GM12878 (cell line): ENCODE measurements around the gene RPS16. TPM values are rescaled to one million over a fixed set of nuclear protein-coding genes. Genes with fewer than 3 reads are reported as not detected.

ENCODE experiments used
- ATF7 ChIP-seq: fragments of 450-650 bp; IDR thresholded peaks from 2 replicates; pipeline ENCODE4 v1.6.1; 2016; ENCODE audit warnings: low read depth, mild to moderate bottlenecking
- BACH1 ChIP-seq: fragments of 450-650 bp; IDR thresholded peaks from 2 replicates; pipeline ENCODE4 v1.6.1; 2017; ENCODE audit warnings: mild to moderate bottlenecking, borderline replicate concordance
- BHLHE40 ChIP-seq, 2 experiments: fragments of 450-650 bp in 1 of 2; IDR thresholded peaks; 2 replicates each; pipeline ENCODE4 v1.6.1; 2011 to 2017; ENCODE audit warnings: low read depth in 2 of 2, borderline replicate concordance in 1 of 2, improper control_type of control experiment in 1 of 2, low read length in 1 of 2, mild to moderate bottlenecking in 1 of 2
- BMI1 ChIP-seq: fragments of 450-650 bp; IDR thresholded peaks from 2 replicates; pipeline ENCODE4 v1.6.1; 2016; ENCODE audit warnings: mild to moderate bottlenecking, moderate library complexity, borderline replicate concordance
- CREM ChIP-seq: IDR thresholded peaks from 2 replicates; pipeline ENCODE4 v1.6.1; 2014; ENCODE audit warnings: antibody characterized with exemption, low read depth
- EED ChIP-seq: sonication (generic); IDR thresholded peaks from 2 replicates; pipeline ENCODE4 v1.6.1; 2016; ENCODE audit warnings: antibody characterized with exemption, low read depth
- EGR1 ChIP-seq, 2 experiments: IDR thresholded peaks; 1 replicate in 1 of 2; 2 replicates in 1 of 2; pipeline ENCODE4 v1.6.1; 2011 to 2012; ENCODE audit warnings: low read depth in 2 of 2, low read length in 2 of 2, borderline replicate concordance in 1 of 2, mild to moderate bottlenecking in 1 of 2, moderate library complexity in 1 of 2
- GABPA ChIP-seq: IDR thresholded peaks from 2 replicates; pipeline ENCODE4 v1.6.1; 2014; ENCODE audit warnings: antibody characterized with exemption, low read depth, mild to moderate bottlenecking, inconsistent platforms
- HDAC6 ChIP-seq: fragments of 200-600 bp; sonication (generic); IDR thresholded peaks from one replicate; pipeline ENCODE4 v1.8.0; 2017; ENCODE audit warnings: antibody characterized with exemption; ENCODE audit not compliant: unreplicated experiment
- IKZF1 ChIP-seq: fragments of 450-650 bp; conservative IDR thresholded peaks from 2 replicates; pipeline ENCODE4 v1.6.1; 2017; ENCODE audit warnings: antibody characterized with exemption, mild to moderate bottlenecking
- MEF2B ChIP-seq: fragments of 450-650 bp; IDR thresholded peaks from 2 replicates; pipeline ENCODE4 v1.6.1; 2018; ENCODE audit warnings: mild to moderate bottlenecking, moderate library complexity; ENCODE audit not compliant: partially characterized antibody, poor library complexity, severe bottlenecking
- MLLT1 ChIP-seq: fragments of 450-650 bp; IDR thresholded peaks from 2 replicates; pipeline ENCODE4 v1.6.1; 2016; ENCODE audit warnings: mild to moderate bottlenecking
- MYB ChIP-seq: fragments of 150-350 bp; IDR thresholded peaks from 2 replicates; pipeline ENCODE4 v1.6.1; 2014; ENCODE audit warnings: mild to moderate bottlenecking, low read depth, low read length, borderline replicate concordance
- NBN ChIP-seq: fragments of 450-650 bp; IDR thresholded peaks from 2 replicates; pipeline ENCODE4 v1.6.1; 2016
- POLR2AphosphoS2 ChIP-seq: IDR thresholded peaks from 2 replicates; pipeline ENCODE4 v1.6.1; 2011; ENCODE audit warnings: low read depth, mild to moderate bottlenecking, low read length, improper control_type of control experiment, moderate library complexity
- POLR2AphosphoS5 ChIP-seq: IDR thresholded peaks from 2 replicates; pipeline ENCODE4 v1.6.1; 2011; ENCODE audit warnings: mild to moderate bottlenecking, low read length, inconsistent platforms
- RCOR1 ChIP-seq: conservative IDR thresholded peaks from 2 replicates; pipeline ENCODE4 v1.6.1; 2012; ENCODE audit warnings: low read depth, low read length, improper control_type of control experiment
- RELA ChIP-seq: fragments of 450-650 bp; IDR thresholded peaks from 2 replicates; pipeline ENCODE4 v1.8.0; 2014; ENCODE audit warnings: borderline replicate concordance; ENCODE audit not compliant: partially characterized antibody
- SKIL ChIP-seq: fragments of 450-650 bp; IDR thresholded peaks from 2 replicates; pipeline ENCODE4 v1.6.1; 2017; ENCODE audit warnings: mild to moderate bottlenecking, low read depth, inconsistent platforms; ENCODE audit not compliant: poor library complexity, severe bottlenecking
- ZNF24 ChIP-seq: fragments of 450-650 bp; IDR thresholded peaks from 2 replicates; pipeline ENCODE4 v1.6.1; 2017; ENCODE audit warnings: antibody characterized with exemption, mild to moderate bottlenecking
- ZNF384 ChIP-seq: IDR thresholded peaks from 2 replicates; pipeline ENCODE4 v1.6.1; 2012; ENCODE audit warnings: low read depth, mild to moderate bottlenecking, low read length, improper control_type of control experiment, borderline replicate concordance
- ZNF687 ChIP-seq: fragments of 450-650 bp; IDR thresholded peaks from 2 replicates; pipeline ENCODE4 v1.6.1; 2017; ENCODE audit warnings: mild to moderate bottlenecking, moderate library complexity
- polyA plus RNA-seq, 11 experiments: library from polyadenylated mRNA; depleted of rRNA in 4 of 11; unstranded in 6 of 11; stranded (reverse) in 5 of 11; fragments of >200 nt; fragmentation: Nextera tagmentation in 4 of 11; fragmentation: Illumina TruSeq in 1 of 11; extraction: Ambion mirVana in 4 of 11; extraction: Trizol in 1 of 11; gene quantifications; 1 replicate in 1 of 11; 2 replicates in 10 of 11; pipeline versions ENCODE4 v1.2.1 to v1.2.3, GENCODE V29; 2011 to 2016; ENCODE audit warnings: inconsistent platforms in 2 of 11, missing spikeins in 2 of 11, low read depth in 1 of 11
- total RNA-seq, 4 experiments: library from RNA; depleted of rRNA in 3 of 4; stranded (reverse); fragments of >200 nt in 3 of 4; fragmentation: Illumina TruSeq in 1 of 4; extraction: Trizol in 1 of 4; gene quantifications; 2 replicates each; pipeline versions ENCODE4 v1.2.1 to v1.2.3, GENCODE V29; 2013 to 2021

RPS16 gene
- total and polyA plus RNA-seq, 10 of the 15 experiments (the other 5 are each of a cell fraction or from before 2014, with no cell fraction given): 148 to 4,810 (median 2,343) TPM

GRCh38 chr19:39409208-39410016 lies 26.3 kb downstream of the RPS16 start (continued):
- TF ChIP-seq ATF7: peak; percentile 99
- 0 out of 2 replicates have a peak, but pooled peaks have one; percentile 12 for TF ChIP-seq EED
- peak; percentile 55; the same call in 1 of the 2 replicates for TF ChIP-seq MYB
- peak; percentile 97; the same call in 1 of the 2 replicates for TF ChIP-seq IKZF1
- peak; percentile 34; the same call in 1 of the 2 replicates for TF ChIP-seq ZNF24
- TF ChIP-seq RELA: peak; percentile 31
- no peak for TF ChIP-seq GABPA
- peak; percentile 19; the same call in 1 of the 2 replicates for TF ChIP-seq BMI1
- peak; percentile 97 for TF ChIP-seq BACH1
- TF ChIP-seq CREM: peak; percentile 95
- TF ChIP-seq NBN: peak; percentile 80; the same call in 1 of the 2 replicates
- peak in 1 of 2 experiments; percentile 92; a peak in 2 of 3 replicates for TF ChIP-seq EGR1 (IDR thresholded peaks at IDR 0.05; ENCODE audit: borderline replicate concordance in 1 of 2, low read depth in 2 of 2, low read length in 2 of 2)
- TF ChIP-seq ZNF384: no peak
- peak; percentile 68 for TF ChIP-seq ZNF687
- TF ChIP-seq POLR2AphosphoS2: peak; percentile 97
- TF ChIP-seq HDAC6: peak; percentile 55
- TF ChIP-seq MEF2B: peak; percentile 56
- peak in 1 of 2 experiments; percentile 55; a peak in 3 of 4 replicates for TF ChIP-seq BHLHE40 (IDR thresholded peaks at IDR 0.05; ENCODE audit: borderline replicate concordance in 1 of 2, low read depth in 2 of 2, low read length in 1 of 2)
- peak; percentile 14; the same call in 1 of the 2 replicates for TF ChIP-seq MLLT1
- TF ChIP-seq SKIL: peak; percentile 17
- peak; percentile 99 for TF ChIP-seq POLR2AphosphoS5
- 0 out of 2 replicates have a peak, but pooled peaks have one; percentile 55 for TF ChIP-seq RCOR1
